Hematopoietic multipotent progenitor cell treated with erythropoietin and hydrocortisone succinate and interleukin-3 and kit ligand, for 15 days (in vitro differentiated cells): Measurements from ENCODE around the gene MAGI2.
"Not testable (repeated sequence)": the region's sequence is repeated elsewhere in the genome, so short reads cannot be mapped to it uniquely, and the experiment has no call there.

Source experiments
- DNase-seq: peaks from one replicate; pipeline ENCODE4 v3.0.0-alpha.2; 2015; ENCODE audit warnings: low spot score

Gene MAGI2

DNA sequence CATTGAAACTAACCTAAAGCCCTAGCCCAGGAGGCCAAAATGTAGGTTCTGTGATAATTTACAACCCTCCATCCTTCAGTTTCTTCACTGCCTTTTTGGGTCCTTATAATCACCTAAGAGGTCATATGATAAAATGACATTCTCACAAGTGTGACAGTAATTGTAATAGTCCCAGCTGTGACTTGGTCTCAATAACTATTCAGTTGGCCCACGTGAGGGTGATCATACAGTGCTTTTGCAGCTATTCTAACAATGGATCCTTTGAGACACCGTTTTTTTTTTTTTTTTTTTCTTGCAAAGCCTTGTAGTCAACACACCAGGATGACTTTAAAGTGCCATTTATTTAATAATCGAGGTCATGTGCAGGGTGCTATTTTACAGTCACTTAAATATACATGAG lies 894.9 kb downstream of the MAGI2 start:
- no peak for DNase-seq

GRCh38 chr7:78543976-78544375 lies 909.5 kb downstream of the MAGI2 start:
- DNase-seq, result no peak

- no peak for DNase-seq
Measured at GRCh38 chr7:78542981-78543380, 910.5 kb downstream of the MAGI2 start.

DNA sequence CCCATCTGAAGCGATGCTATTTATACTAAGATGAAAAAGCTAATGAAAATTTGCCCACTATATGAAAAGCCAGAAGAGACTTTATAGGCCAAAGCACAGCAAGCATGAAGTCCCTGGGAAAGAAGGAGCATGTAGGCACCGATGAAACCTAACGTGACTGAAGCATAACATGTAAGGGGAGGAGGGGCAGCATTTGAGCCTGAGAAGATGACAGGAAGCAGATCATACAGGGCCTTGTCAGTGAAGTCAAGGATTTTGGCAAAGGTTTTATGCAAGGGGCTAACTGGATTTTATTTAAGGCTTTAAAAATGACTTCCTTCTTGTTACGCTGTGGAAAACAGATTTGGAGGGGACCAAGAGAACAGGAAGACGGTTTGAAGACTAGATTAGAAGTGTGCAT lies 910.9 kb downstream of the MAGI2 start:
- DNase-seq, result no peak

GRCh38 chr7:78539825-78540224 lies 913.6 kb downstream of the MAGI2 start:
- DNase-seq, result no peak

- no peak for DNase-seq
Measured at GRCh38 chr7:78535655-78536054, 917.8 kb downstream of the MAGI2 start.

GRCh38 chr7:78530351-78530750 lies 923.1 kb downstream of the MAGI2 start:
- no peak for DNase-seq

DNA sequence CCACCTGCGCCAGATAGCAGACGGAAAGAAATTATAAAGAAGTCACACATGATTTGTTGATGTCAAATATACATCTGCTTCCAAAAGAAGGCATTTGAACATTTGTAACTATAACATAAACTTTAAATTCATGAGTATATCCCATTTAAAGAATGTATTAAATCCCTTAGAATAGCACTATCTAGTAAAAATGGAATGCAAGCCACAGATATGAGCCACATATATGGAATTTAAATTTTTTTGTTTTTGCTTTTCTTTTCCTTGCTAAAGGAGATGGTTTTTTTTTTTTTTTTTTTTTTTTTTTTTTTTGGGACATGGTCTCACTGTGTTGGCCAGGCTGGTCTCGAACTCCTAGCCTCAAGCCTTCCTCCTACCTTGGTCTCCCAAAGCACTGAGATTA lies 924.1 kb downstream of the MAGI2 start:
- no peak for DNase-seq

- no peak for DNase-seq
Measured at GRCh38 chr7:78528964-78529363, 924.5 kb downstream of the MAGI2 start.

DNA sequence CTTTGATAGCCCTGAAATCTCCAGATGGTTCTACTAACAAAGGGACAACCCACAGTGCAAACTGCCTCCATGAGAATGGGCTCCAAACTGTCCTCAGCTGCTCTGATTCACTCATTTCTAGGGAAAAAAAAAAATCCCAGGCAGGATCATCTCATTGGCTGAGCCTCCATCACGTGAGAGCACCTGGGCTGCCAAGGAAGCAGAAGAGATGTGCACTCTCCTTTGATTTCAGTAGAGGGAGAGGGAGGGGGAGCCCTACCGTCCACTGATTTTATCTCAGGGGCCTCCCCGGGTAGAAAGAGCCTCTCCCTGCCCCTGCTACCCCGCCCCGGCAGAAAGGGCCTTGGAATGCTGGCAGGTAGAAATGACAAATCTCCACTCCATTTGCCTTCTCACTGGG lies 929.5 kb downstream of the MAGI2 start:
- no peak for DNase-seq

DNA sequence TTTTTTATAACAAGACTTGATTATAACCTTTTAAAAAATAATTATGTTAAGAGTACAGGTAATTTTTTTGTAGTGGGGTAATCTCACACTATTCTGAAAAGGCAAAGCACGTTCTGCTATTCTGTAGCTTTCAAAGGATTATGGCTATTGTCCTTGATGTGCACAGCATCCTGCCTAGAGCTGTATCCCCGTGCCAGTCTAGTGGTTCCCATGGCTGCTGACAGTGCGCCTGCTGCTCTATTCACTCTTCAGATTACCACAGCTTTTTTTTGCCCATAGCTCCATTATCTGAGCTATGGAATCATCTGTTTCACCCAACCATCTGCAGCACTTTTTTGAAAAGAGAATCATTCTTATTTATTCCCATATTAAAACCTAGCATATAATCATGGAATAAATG lies 931.5 kb downstream of the MAGI2 start:
- no peak for DNase-seq

DNA sequence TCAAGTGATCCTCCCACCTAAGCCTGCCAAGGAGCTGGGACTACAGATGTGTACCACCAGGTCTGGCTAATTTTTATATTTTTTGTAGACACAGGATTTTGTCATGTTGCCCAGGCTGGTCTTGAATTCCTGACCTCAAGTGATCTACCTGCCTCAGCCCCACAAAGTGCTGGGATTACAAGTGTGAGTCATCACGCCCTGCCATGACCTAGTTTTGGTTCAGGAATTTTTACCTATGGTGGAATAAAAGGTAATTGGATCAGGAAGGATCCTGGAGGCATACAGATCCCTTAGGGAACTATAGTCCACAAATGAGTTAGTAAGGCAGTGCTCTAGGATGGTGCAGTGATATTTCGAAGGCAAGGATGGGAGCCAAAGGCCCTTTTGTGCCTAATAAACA lies 937.0 kb downstream of the MAGI2 start:
- DNase-seq, result no peak

DNA sequence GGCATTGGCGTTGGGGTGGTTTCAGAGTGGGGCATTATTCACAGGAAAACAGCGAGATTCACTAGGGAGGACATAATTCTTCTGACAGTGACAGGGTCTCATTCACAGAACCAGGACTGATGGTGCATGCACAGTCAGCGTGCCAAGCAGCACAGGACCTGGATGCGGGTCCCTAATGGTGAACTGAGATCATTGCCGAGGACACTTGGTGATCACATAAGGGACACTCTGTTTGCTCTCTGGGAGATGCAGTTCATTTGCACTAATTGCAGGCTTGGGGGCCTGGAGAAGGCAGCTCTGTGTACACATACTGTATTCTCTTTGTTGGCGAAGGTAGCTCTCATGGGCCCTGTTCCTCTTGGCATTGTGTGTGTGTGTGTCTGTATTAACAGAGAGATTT lies 938.8 kb downstream of the MAGI2 start:
- no peak for DNase-seq

- no peak for DNase-seq
Measured at GRCh38 chr7:78510580-78511188, 942.8 kb downstream of the MAGI2 start.

GRCh38 chr7:78503301-78503700 lies 950.2 kb downstream of the MAGI2 start:
- not testable (repeated sequence) for DNase-seq

DNA sequence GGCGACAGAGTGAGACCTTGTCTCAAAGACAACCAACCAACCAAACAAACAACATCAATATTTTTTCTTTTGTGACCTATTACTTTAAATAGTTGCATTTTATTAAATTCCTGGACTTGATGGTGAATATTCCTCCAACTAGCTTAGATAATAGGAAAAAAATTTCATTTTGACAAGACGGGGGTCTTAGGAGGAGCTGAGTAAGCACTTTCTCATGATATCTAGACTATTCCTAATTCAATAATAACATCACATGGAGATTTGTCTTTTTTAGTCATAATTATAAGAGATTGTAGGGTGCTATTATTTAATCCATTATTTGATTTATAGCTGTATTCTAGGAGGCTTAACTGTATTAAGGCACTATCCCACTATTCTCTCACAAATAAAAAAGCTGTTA lies 952.4 kb downstream of the MAGI2 start:
- DNase-seq, result no peak

GRCh38 chr7:78499971-78500370 lies 953.5 kb downstream of the MAGI2 start:
- no peak for DNase-seq

- no peak for DNase-seq
Measured at GRCh38 chr7:78499283-78499682, 954.2 kb downstream of the MAGI2 start.

GRCh38 chr7:78497728-78498427 lies 955.6 kb downstream of the MAGI2 start:
- no peak for DNase-seq

- no peak for DNase-seq
Measured at GRCh38 chr7:78496096-78496630, 957.3 kb downstream of the MAGI2 start.

DNA sequence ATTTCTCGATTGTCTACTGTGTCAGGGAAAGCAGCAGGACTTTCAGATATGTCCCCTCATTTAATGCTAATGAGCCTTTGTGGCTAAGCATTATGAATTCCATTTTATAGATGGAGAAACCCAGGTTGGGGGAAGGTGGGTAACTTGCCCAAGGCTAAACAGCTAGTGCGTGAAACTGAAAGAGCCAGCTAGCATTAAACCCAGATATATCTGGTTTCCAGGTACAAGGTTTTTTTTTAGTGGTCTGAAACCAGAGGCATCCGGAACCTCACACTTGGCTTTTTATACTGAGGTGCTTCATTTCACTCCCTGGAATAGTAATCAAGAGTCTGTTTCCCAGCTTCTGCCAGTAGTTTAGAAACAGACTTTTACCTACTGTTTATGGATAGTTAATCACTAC lies 960.1 kb downstream of the MAGI2 start:
- DNase-seq, result no peak

GRCh38 chr7:78492146-78492545 lies 961.3 kb downstream of the MAGI2 start:
- no peak for DNase-seq

- no peak for DNase-seq
Measured at GRCh38 chr7:78490524-78490923, 962.9 kb downstream of the MAGI2 start.
